ENCODE measurements around the gene OTOP2.

The OTOP2 gene

GRCh38 chr17:74920642-74921025 lies 3.4 kb upstream of the OTOP2 start:
- in situ Hi-C loops (cut with MboI; ENCODE audit: low sequenced_read_pairs, unreplicated experiment), result loop anchor here (5.0 kb wide), 1 partner anchor 37 kb away; no protein-coding TSS in a partner anchor
- no peak for DNase-seq (ENCODE audit: low spot score)
- no peak for TF ChIP-seq CTCF (IDR thresholded peaks at IDR 0.05; ENCODE audit: borderline replicate concordance, control extremely low read depth, extremely low read depth, insufficient read depth, missing control alignments)

GRCh38 chr17:74921026-74921681 lies 2.9 kb upstream of the OTOP2 start:
- in situ Hi-C loops (cut with MboI; ENCODE audit: low sequenced_read_pairs, unreplicated experiment), result loop anchor here (5.0 kb wide), 1 partner anchor 36 kb away; no protein-coding TSS in a partner anchor
- no peak for TF ChIP-seq CTCF (IDR thresholded peaks at IDR 0.05; ENCODE audit: borderline replicate concordance, control extremely low read depth, extremely low read depth, insufficient read depth, missing control alignments)
- no peak for DNase-seq (ENCODE audit: low spot score)

DNA sequence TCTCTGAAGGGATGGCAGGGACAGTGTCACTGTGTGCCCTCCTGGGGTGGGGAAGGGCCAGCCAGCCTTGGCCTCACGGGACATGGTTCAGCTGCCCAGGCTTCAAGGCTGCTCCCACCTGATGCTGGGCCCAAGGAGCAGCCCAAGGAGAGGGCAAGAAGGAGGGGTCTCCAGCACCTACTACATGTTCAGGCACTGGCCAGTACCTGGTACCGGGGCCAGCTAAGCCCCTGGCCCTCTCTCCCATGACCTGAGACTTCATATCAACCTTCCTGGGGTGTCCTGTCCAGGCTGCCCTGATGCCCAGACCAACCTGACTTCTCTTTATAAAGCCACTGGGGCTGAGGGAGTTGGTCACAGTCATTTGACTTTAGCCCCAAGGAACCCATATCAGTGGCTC lies 2.3 kb upstream of the OTOP2 start:
- in situ Hi-C loops (cut with MboI; ENCODE audit: low sequenced_read_pairs, unreplicated experiment), result loop anchor here (5.0 kb wide), 1 partner anchor 36 kb away; no protein-coding TSS in a partner anchor
- no peak for DNase-seq (ENCODE audit: low spot score)
- TF ChIP-seq CTCF (IDR thresholded peaks at IDR 0.05; ENCODE audit: borderline replicate concordance, control extremely low read depth, extremely low read depth, insufficient read depth, missing control alignments), result no peak

- no peak for DNase-seq (ENCODE audit: low spot score)
- in situ Hi-C loops (cut with MboI; ENCODE audit: low sequenced_read_pairs, unreplicated experiment), result loop anchor here (5.0 kb wide), 1 partner anchor 35 kb away; no protein-coding TSS in a partner anchor
- TF ChIP-seq CTCF (IDR thresholded peaks at IDR 0.05; ENCODE audit: borderline replicate concordance, control extremely low read depth, extremely low read depth, insufficient read depth, missing control alignments), result no peak
Observed at GRCh38 chr17:74922172-74922571, 1.9 kb upstream of the OTOP2 start.

- peak; percentile 3 for TF ChIP-seq CTCF (IDR thresholded peaks at IDR 0.05; ENCODE audit: borderline replicate concordance, control extremely low read depth, extremely low read depth, insufficient read depth, missing control alignments)
- DNase-seq (ENCODE audit: low spot score), result peak; percentile 77
- in situ Hi-C loops (cut with MboI; ENCODE audit: low sequenced_read_pairs, unreplicated experiment), result loop anchor here (5.0 kb wide), 1 partner anchor 34 kb away; no protein-coding TSS in a partner anchor
Observed at GRCh38 chr17:74922694-74923537, 1.2 kb upstream of the OTOP2 start, which contains the start of gene USH1G. Gene USH1G (minus strand): TSS chr17:74923255. CDS start chr17:74923073, 182 bp downstream.

GRCh38 chr17:74923538-74924249 lies 379 bp upstream of the OTOP2 start:
- TF ChIP-seq CTCF (IDR thresholded peaks at IDR 0.05; ENCODE audit: borderline replicate concordance, control extremely low read depth, extremely low read depth, insufficient read depth, missing control alignments), result peak; percentile 93

More at GRCh38 chr17:74923538-74924249, 379 bp upstream of the OTOP2 start:
- in situ Hi-C loops (cut with MboI; ENCODE audit: low sequenced_read_pairs, unreplicated experiment), result loop anchor here (5.0 kb wide), 1 partner anchor 34 kb away; no protein-coding TSS in a partner anchor
- DNase-seq (ENCODE audit: low spot score), result peak; percentile 93
